ENCODE results near the gene DDX1.

The DDX1 gene

DNA sequence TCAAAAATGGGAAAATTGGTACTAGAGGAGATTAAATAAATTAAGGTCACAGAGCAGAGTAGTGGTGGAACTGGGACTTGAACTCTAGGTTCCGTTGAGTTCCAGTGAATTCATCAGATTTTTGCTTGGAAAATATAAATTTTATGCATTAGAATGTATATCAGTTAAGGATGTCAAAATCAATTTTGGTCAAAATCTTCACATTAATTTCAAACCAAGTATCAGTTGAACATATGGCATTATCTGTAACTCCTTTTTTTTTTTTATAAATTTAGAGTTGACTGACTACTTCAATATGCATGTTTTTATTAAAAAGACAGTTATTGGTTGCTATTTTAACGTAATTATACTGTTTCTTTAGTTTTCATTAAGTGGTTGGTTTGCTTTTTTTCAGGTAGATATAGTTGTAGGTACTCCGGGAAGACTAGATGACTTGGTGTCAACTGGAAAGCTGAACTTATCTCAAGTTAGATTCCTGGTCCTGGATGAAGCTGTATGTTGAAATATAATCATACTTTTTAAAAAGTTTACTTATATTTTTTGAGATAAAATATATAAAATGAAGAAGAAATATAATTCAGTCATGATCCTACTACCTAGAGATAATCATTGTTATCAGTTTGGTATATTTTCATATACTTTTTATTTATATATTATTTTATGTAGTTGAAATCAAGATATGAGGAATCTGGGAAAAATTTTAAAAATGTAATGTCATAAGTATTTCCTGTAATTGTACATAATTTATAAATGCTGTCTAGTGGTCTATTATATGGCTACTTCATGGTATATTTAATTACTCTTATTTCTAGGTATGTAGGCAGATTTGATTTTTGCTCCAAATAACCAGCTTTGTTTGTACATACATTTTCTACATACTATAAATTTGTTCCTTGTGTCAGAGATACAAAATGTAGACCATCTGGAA, 25.4 kb downstream of the DDX1 start:
- Histone ChIP-seq H3F3A (ENCODE audit: low read depth) (peaks cover 3% of the 10 kb centered on the region; the same call in 1 of the 2 replicates), H3K27me3 (ENCODE audit: insufficient read depth, low read length, poor library complexity, severe bottlenecking) (no peaks in the 10 kb centered on the region), H2AFZ (ENCODE audit: low read length) (no peak overlapping the region), H3K9me2 (replicated peaks; ENCODE audit: low read depth, low read length) (no peaks in the 10 kb centered on the region), H3K79me2 (ENCODE audit: insufficient read depth, low read length) (no peaks in the 10 kb centered on the region), H3K36me3 (ENCODE audit: insufficient read depth, low read length) (peaks cover 43% of the 10 kb centered on the region), H3K4me1 (ENCODE audit: insufficient read depth, low read length, poor library complexity, severe bottlenecking) (no peaks in the 10 kb centered on the region), H3K9ac (ENCODE audit: low read depth, low read length, poor library complexity, severe bottlenecking) (no peak overlapping the region), H3K4me3 (ENCODE audit: low read length, poor library complexity, severe bottlenecking) (no peak overlapping the region), H3K9me3 (ENCODE audit: insufficient read depth, low read depth, low read length) (no peaks in the 10 kb centered on the region), H4K20me1 (ENCODE audit: insufficient read depth, low read length, poor library complexity, severe bottlenecking) (no peaks in the 10 kb centered on the region), H3K4me2 (ENCODE audit: low read depth, low read length, poor library complexity, severe bottlenecking) (no peak overlapping the region)
- TF ChIP-seq, protein P1, sequence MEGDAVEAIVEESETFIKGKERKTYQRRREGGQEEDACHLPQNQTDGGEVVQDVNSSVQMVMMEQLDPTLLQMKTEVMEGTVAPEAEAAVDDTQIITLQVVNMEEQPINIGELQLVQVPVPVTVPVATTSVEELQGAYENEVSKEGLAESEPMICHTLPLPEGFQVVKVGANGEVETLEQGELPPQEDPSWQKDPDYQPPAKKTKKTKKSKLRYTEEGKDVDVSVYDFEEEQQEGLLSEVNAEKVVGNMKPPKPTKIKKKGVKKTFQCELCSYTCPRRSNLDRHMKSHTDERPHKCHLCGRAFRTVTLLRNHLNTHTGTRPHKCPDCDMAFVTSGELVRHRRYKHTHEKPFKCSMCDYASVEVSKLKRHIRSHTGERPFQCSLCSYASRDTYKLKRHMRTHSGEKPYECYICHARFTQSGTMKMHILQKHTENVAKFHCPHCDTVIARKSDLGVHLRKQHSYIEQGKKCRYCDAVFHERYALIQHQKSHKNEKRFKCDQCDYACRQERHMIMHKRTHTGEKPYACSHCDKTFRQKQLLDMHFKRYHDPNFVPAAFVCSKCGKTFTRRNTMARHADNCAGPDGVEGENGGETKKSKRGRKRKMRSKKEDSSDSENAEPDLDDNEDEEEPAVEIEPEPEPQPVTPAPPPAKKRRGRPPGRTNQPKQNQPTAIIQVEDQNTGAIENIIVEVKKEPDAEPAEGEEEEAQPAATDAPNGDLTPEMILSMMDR (conservative IDR thresholded peaks at IDR 0.05; ENCODE audit: low read length), result no peak
- TF ChIP-seq EZH2phosphoT487 (IDR thresholded peaks at IDR 0.05; ENCODE audit: borderline replicate concordance), result no peak

DNA sequence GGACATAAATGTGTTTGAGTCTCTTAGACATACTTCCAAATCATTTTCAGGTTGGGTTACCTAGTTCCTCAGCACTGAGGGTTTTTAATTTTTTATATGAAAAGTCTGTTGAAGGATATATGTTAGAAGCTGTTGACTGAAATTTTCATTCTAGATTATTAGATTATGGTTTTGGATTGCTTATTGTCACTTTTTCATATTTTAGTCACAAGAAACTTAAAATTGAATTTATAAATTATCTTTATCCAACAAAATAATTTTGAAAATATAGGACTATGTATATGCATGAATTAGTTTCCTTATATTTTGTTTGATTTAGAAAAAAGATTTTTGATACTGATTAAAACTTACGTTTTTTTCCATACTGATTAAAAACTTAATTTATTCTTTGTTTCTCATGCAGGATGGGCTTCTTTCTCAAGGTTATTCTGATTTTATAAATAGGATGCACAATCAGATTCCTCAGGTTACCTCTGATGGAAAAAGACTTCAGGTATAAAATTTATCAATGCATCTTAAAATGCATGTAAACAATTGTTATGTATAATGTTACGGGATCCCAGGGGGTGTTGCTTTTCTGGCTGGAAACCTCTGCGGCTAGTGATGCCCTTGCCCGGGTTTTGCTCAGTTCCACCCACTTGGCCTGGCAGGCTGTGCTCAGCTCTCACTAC, 26.2 kb downstream of the DDX1 start:
- H3K9me2 ChIP-seq (replicated peaks; ENCODE audit: low read depth, low read length), result no peaks in the 10 kb centered on the region
- H3K9ac ChIP-seq (ENCODE audit: low read depth, low read length, poor library complexity, severe bottlenecking), result no peak overlapping the region
- no peaks in the 10 kb centered on the region for H3K79me2 ChIP-seq (ENCODE audit: insufficient read depth, low read length)
- H3K27me3 ChIP-seq (ENCODE audit: insufficient read depth, low read length, poor library complexity, severe bottlenecking), result no peaks in the 10 kb centered on the region
- H3K36me3 ChIP-seq (ENCODE audit: insufficient read depth, low read length), result peaks cover 49% of the 10 kb centered on the region
- no peak overlapping the region for H3K4me2 ChIP-seq (ENCODE audit: low read depth, low read length, poor library complexity, severe bottlenecking)
- peaks cover 3% of the 10 kb centered on the region; the same call in 1 of the 2 replicates for H3F3A ChIP-seq (ENCODE audit: low read depth)
- no peaks in the 10 kb centered on the region for H3K9me3 ChIP-seq (ENCODE audit: insufficient read depth, low read depth, low read length)
- H4K20me1 ChIP-seq (ENCODE audit: insufficient read depth, low read length, poor library complexity, severe bottlenecking), result no peaks in the 10 kb centered on the region
- no peaks in the 10 kb centered on the region for H3K4me1 ChIP-seq (ENCODE audit: insufficient read depth, low read length, poor library complexity, severe bottlenecking)
- no peak for TF ChIP-seq EZH2phosphoT487 (IDR thresholded peaks at IDR 0.05; ENCODE audit: borderline replicate concordance)
- no peak overlapping the region for H2AFZ ChIP-seq (ENCODE audit: low read length)
- H3K4me3 ChIP-seq (ENCODE audit: low read length, poor library complexity, severe bottlenecking), result no peak overlapping the region

DNA sequence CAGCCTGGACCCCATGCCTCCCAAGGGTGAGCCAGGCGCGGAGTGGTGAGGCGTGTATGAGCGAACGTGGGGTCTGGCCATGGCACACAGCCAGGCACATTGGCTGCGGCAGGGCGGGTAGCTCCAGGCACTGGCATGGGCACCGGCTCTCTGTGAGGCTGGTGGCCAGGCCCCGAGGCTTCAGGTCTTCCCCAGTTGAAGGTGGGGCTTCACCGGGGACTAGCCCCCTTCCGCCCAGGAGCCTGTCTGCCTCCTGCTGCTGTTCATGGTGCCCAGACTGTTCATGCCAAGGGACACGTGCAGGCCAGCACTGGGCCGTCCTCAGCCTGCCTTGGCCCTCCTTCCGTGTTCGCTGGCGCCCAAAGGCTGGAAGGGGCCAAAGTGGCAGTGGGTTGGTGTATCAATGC, 26.8 kb downstream of the DDX1 start:
- Histone ChIP-seq H3K9me3 (ENCODE audit: insufficient read depth, low read depth, low read length) (no peaks in the 10 kb centered on the region), H3K4me1 (ENCODE audit: insufficient read depth, low read length, poor library complexity, severe bottlenecking) (no peaks in the 10 kb centered on the region), H3K9me2 (replicated peaks; ENCODE audit: low read depth, low read length) (no peaks in the 10 kb centered on the region), H3K4me3 (ENCODE audit: low read length, poor library complexity, severe bottlenecking) (no peak overlapping the region), H3K9ac (ENCODE audit: low read depth, low read length, poor library complexity, severe bottlenecking) (no peak overlapping the region), H3K79me2 (ENCODE audit: insufficient read depth, low read length) (no peaks in the 10 kb centered on the region), H2AFZ (ENCODE audit: low read length) (no peak overlapping the region), H3F3A (ENCODE audit: low read depth) (peaks cover 3% of the 10 kb centered on the region; the same call in 1 of the 2 replicates), H3K36me3 (ENCODE audit: insufficient read depth, low read length) (peaks cover 49% of the 10 kb centered on the region), H3K4me2 (ENCODE audit: low read depth, low read length, poor library complexity, severe bottlenecking) (no peak overlapping the region), H4K20me1 (ENCODE audit: insufficient read depth, low read length, poor library complexity, severe bottlenecking) (no peaks in the 10 kb centered on the region), H3K27me3 (ENCODE audit: insufficient read depth, low read length, poor library complexity, severe bottlenecking) (no peaks in the 10 kb centered on the region)
- TF ChIP-seq EZH2phosphoT487 (IDR thresholded peaks at IDR 0.05; ENCODE audit: borderline replicate concordance), result no peak

DNA sequence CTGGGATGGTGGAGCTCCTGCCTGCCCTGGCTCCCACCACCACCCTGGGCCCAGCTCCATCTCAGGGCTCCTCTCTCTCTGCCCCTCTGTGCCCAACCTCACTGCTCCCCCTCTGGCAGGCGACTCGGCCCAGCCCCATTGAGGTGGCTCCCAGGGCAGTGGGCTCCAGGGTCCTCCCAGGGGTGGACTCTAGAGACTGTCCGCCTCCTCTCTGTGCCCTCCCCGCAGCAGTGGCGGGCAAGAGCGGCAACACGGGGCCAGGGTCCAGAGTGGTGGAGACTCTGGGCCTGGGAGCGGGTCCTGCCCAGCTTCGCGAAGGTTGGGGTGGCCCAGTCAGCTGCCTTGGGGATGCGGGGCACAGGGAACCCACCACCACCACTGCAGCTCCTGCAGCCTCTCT, 27.4 kb downstream of the DDX1 start:
- Histone ChIP-seq H3K79me2 (ENCODE audit: insufficient read depth, low read length) (no peaks in the 10 kb centered on the region), H3K9ac (ENCODE audit: low read depth, low read length, poor library complexity, severe bottlenecking) (no peak overlapping the region), H3F3A (ENCODE audit: low read depth) (peaks cover 3% of the 10 kb centered on the region; the same call in 1 of the 2 replicates), H3K9me3 (ENCODE audit: insufficient read depth, low read depth, low read length) (no peaks in the 10 kb centered on the region), H3K9me2 (replicated peaks; ENCODE audit: low read depth, low read length) (no peaks in the 10 kb centered on the region), H2AFZ (ENCODE audit: low read length) (no peak overlapping the region), H3K4me2 (ENCODE audit: low read depth, low read length, poor library complexity, severe bottlenecking) (no peak overlapping the region), H3K36me3 (ENCODE audit: insufficient read depth, low read length) (peaks cover 54% of the 10 kb centered on the region), H3K4me1 (ENCODE audit: insufficient read depth, low read length, poor library complexity, severe bottlenecking) (no peaks in the 10 kb centered on the region), H4K20me1 (ENCODE audit: insufficient read depth, low read length, poor library complexity, severe bottlenecking) (no peaks in the 10 kb centered on the region), H3K4me3 (ENCODE audit: low read length, poor library complexity, severe bottlenecking) (no peak overlapping the region), H3K27me3 (ENCODE audit: insufficient read depth, low read length, poor library complexity, severe bottlenecking) (no peaks in the 10 kb centered on the region)
- TF ChIP-seq, protein P1 (conservative IDR thresholded peaks at IDR 0.05; ENCODE audit: low read length), result no peak
- no peak for TF ChIP-seq EZH2phosphoT487 (IDR thresholded peaks at IDR 0.05; ENCODE audit: borderline replicate concordance)

Data from Loucy (cell line).